B cell (primary cell): ENCODE measurements around the gene PPT1.

ENCODE experiments used
- CTCF ChIP-seq: fragments of 200-600 bp; IDR thresholded peaks from one replicate; pipeline ENCODE4 v1.8.0; 2022; ENCODE audit warnings: antibody characterized with exemption, mild to moderate bottlenecking
- EZH2 ChIP-seq: IDR thresholded peaks from 2 replicates; pipeline ENCODE4 v1.6.1; 2012; ENCODE audit warnings: borderline replicate concordance, low read depth, mild to moderate bottlenecking, moderate library complexity, low read length; ENCODE audit not compliant: insufficient read depth, poor library complexity, severe bottlenecking

GRCh38 chr1:40092241-40092640 is 4.8 kb downstream of the PPT1 start:
- TF ChIP-seq CTCF (no peak), EZH2 (no peak)
